Neural progenitor cell (in vitro differentiated cells): Measurements from ENCODE around the gene CLEC18C. TPM values are rescaled to one million over a fixed set of nuclear protein-coding genes. Genes with fewer than 3 reads are reported as not detected.

Source experiments
- DNase-seq: peaks from one replicate; pipeline ENCODE4 v3.0.0-alpha.2; 2016; ENCODE audit warnings: low spot score
- H2AFZ ChIP-seq: fragments of 200-600 bp; sonication (generic); replicated peaks from 2 replicates; pipeline ENCODE4 v1.6.1; 2016; ENCODE audit warnings: antibody characterized with exemption
- H3F3A ChIP-seq: fragments of 200-600 bp; sonication (generic); 2 replicates; pipeline ENCODE4 v1.6.1; 2016; ENCODE audit warnings: antibody characterized with exemption, low read depth
- H3K27ac ChIP-seq: fragments of 200-600 bp; sonication (generic); 2 replicates; pipeline ENCODE4 v1.5.1; 2016; ENCODE audit warnings: mild to moderate bottlenecking
- H3K27me3 ChIP-seq: fragments of 200-600 bp; sonication (generic); 2 replicates; pipeline ENCODE4 v1.6.1; 2016; ENCODE audit warnings: mild to moderate bottlenecking, moderate library complexity
- H3K36me3 ChIP-seq: fragments of 200-600 bp; sonication (generic); 2 replicates; pipeline ENCODE4 v1.5.1; 2016
- H3K4me1 ChIP-seq: fragments of 200-600 bp; sonication (generic); 2 replicates; pipeline ENCODE4 v1.6.1; 2016; ENCODE audit warnings: mixed run types
- H3K4me2 ChIP-seq: fragments of 200-600 bp; sonication (generic); 2 replicates; pipeline ENCODE4 v1.6.1; 2016
- H3K4me3 ChIP-seq: fragments of 200-600 bp; sonication (generic); 2 replicates; pipeline ENCODE4 v1.5.1; 2016
- H3K79me2 ChIP-seq: fragments of 200-600 bp; sonication (generic); 2 replicates; pipeline ENCODE4 v1.6.1; 2016; ENCODE audit warnings: low read depth
- H3K9ac ChIP-seq: fragments of 200-600 bp; sonication (generic); 2 replicates; pipeline ENCODE4 v1.6.1; 2016
- H3K9me3 ChIP-seq: fragments of 200-600 bp; sonication (generic); 2 replicates; pipeline ENCODE4 v1.5.1; 2016; ENCODE audit warnings: low read depth
- H4K20me1 ChIP-seq: fragments of 200-600 bp; sonication (generic); 2 replicates; pipeline ENCODE4 v1.6.1; 2016; ENCODE audit warnings: low read depth
- H3K27ac Mint-ChIP-seq: 3 replicates; pipeline ENCODE4 v1.8.0; 2021; ENCODE audit warnings: mixed read lengths
- H3K27me3 Mint-ChIP-seq: 2 replicates; pipeline ENCODE4 v1.8.0; 2022; ENCODE audit warnings: low read depth, mild to moderate bottlenecking, inconsistent platforms, moderate library complexity, mixed read lengths; ENCODE audit not compliant: insufficient read depth
- H3K36me3 Mint-ChIP-seq: 3 replicates; pipeline ENCODE4 v1.8.0; 2021; ENCODE audit warnings: mixed read lengths
- H3K4me1 Mint-ChIP-seq: 3 replicates; pipeline ENCODE4 v1.8.0; 2021; ENCODE audit warnings: mixed read lengths
- H3K4me3 Mint-ChIP-seq: 3 replicates; pipeline ENCODE4 v1.8.0; 2021; ENCODE audit warnings: mild to moderate bottlenecking, moderate library complexity, mixed read lengths
- H3K9me3 Mint-ChIP-seq: 3 replicates; pipeline ENCODE4 v1.8.0; 2020; ENCODE audit warnings: mixed read lengths
- EZH2 ChIP-seq: fragments of 200-600 bp; sonication (generic); IDR thresholded peaks from 2 replicates; pipeline ENCODE4 v1.6.1; 2017; ENCODE audit warnings: antibody characterized with exemption, mild to moderate bottlenecking, moderate library complexity
- EZH2phosphoT487 ChIP-seq: fragments of 200-600 bp; sonication (generic); IDR thresholded peaks from 2 replicates; pipeline ENCODE4 v1.6.1; 2017; ENCODE audit warnings: antibody characterized with exemption
- total RNA-seq: library from RNA; depleted of rRNA; stranded (reverse); fragments of >200 nt; gene quantifications from 2 replicates; pipeline ENCODE4 v1.2.3, GENCODE V29; 2015; ENCODE audit warnings: low replicate concordance
- TF ChIP-seq, protein P1 (sequence below): fragments of 200-600 bp; sonication (generic); IDR thresholded peaks from 2 replicates; pipeline ENCODE4 v1.5.1; 2017; ENCODE audit warnings: antibody characterized with exemption, mild to moderate bottlenecking

CLEC18C gene
- total RNA-seq, 1 donor from 2014 or later = 0.51 TPM

DNA sequence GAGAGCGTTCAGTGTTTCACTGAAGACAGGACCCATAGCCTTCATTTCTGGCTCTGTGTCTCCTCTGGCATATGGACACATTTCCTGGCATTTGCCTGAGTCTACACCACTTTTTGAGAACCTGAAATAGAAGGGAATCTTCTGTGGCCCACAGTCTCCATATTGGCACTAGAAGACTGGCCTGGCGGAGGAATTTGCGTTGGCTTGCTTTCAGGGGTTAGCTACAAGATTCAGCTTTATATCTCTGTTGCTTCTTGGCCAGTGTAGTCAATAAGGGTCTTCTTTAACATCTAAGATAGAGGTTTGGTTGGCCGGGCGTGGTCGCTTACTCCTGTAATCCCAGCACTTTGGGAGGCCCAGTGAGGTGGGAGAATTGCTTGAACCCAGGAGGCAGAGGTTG lies 12.8 kb upstream of the CLEC18C start:
- no peak overlapping the region for H3K27ac Mint-ChIP-seq
- H3K4me1 Mint-ChIP-seq = peaks cover 4% of the 10 kb centered on the region
- Histone ChIP-seq H3K9me3 (no peaks in the 10 kb centered on the region), H3K4me1 (peaks cover 4% of the 10 kb centered on the region), H3K27ac (no peak overlapping the region), H3K4me3 (no peak overlapping the region), H3K9ac (no peak overlapping the region), H4K20me1 (peaks cover 9% of the 10 kb centered on the region), H3K79me2 (no peaks in the 10 kb centered on the region), H3K27me3 (no peaks in the 10 kb centered on the region), H3K4me2 (no peak overlapping the region), H2AFZ (no peak overlapping the region), H3K36me3 (no peaks in the 10 kb centered on the region), H3F3A (no peaks in the 10 kb centered on the region)
- TF ChIP-seq, protein P1, sequence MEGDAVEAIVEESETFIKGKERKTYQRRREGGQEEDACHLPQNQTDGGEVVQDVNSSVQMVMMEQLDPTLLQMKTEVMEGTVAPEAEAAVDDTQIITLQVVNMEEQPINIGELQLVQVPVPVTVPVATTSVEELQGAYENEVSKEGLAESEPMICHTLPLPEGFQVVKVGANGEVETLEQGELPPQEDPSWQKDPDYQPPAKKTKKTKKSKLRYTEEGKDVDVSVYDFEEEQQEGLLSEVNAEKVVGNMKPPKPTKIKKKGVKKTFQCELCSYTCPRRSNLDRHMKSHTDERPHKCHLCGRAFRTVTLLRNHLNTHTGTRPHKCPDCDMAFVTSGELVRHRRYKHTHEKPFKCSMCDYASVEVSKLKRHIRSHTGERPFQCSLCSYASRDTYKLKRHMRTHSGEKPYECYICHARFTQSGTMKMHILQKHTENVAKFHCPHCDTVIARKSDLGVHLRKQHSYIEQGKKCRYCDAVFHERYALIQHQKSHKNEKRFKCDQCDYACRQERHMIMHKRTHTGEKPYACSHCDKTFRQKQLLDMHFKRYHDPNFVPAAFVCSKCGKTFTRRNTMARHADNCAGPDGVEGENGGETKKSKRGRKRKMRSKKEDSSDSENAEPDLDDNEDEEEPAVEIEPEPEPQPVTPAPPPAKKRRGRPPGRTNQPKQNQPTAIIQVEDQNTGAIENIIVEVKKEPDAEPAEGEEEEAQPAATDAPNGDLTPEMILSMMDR = no peak
- TF ChIP-seq EZH2phosphoT487 (no peak), EZH2 (no peak)
- no peak for DNase-seq
- peaks cover 16% of the 10 kb centered on the region for H3K36me3 Mint-ChIP-seq
- H3K27me3 Mint-ChIP-seq = peaks cover 12% of the 10 kb centered on the region
- no peaks in the 10 kb centered on the region for H3K9me3 Mint-ChIP-seq
- no peak overlapping the region for H3K4me3 Mint-ChIP-seq

DNA sequence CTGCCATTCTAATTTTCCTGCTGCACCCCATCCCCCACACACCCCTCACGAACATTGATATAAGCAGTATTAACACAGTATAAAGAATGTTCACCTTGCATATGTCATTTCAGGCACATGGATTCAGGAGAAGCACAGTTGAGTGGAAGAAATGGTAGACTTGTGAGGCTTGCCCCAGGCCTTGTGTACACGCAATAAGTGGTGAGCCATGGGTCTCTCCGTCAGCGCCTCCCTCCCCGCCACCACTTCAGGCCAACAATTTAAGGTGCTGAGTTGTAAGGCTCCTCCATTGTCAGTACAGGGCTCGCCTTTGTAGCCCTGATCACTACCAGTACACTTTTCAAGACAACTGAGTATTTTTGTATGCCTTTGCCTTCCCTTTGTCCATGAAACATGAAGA lies 12.2 kb upstream of the CLEC18C start:
- H3K27me3 ChIP-seq = no peaks in the 10 kb centered on the region
- no peak overlapping the region for H3K4me3 Mint-ChIP-seq
- DNase-seq = no peak
- H3K9me3 Mint-ChIP-seq = no peaks in the 10 kb centered on the region
- H3K4me1 ChIP-seq = peaks cover 4% of the 10 kb centered on the region
- no peaks in the 10 kb centered on the region for H3F3A ChIP-seq
- no peaks in the 10 kb centered on the region for H3K79me2 ChIP-seq
- H3K4me2 ChIP-seq = no peak overlapping the region
- peak overlapping the region; percentile 52 for H3K27ac Mint-ChIP-seq
- peaks cover 11% of the 10 kb centered on the region for H3K36me3 Mint-ChIP-seq
- H3K4me1 Mint-ChIP-seq = peaks cover 4% of the 10 kb centered on the region
- no peaks in the 10 kb centered on the region for H3K9me3 ChIP-seq
- peaks cover 4% of the 10 kb centered on the region for H4K20me1 ChIP-seq
- H3K27ac ChIP-seq = no peak overlapping the region
- H2AFZ ChIP-seq = no peak overlapping the region
- H3K4me3 ChIP-seq = no peak overlapping the region
- peaks cover 15% of the 10 kb centered on the region for H3K27me3 Mint-ChIP-seq
- H3K9ac ChIP-seq = no peak overlapping the region
- TF ChIP-seq EZH2phosphoT487 (no peak), EZH2 (no peak)
- TF ChIP-seq, protein P1 = no peak
- no peaks in the 10 kb centered on the region for H3K36me3 ChIP-seq

DNA sequence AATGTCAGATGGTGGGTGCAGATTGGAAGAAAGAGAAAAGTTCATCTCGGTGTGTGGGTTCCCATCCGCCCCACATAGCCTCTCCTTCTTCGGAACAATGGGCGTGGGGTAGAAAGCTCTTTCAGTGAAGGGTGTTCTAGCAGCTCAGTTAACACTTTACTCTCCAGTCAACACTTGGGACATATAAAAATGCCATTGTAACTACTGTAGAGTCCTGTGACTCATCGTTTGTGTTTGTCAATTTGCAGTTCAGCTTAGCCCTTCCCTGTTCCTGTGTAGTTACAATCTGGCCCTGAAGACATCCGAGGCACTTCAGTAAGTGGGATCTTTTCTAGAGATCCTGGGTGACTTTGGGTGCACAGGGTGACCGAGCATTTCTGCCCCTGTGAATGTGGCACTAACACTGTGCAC lies 11.5 kb upstream of the CLEC18C start:
- Histone ChIP-seq H3K9me3 (no peaks in the 10 kb centered on the region), H2AFZ (no peak overlapping the region), H3K36me3 (no peaks in the 10 kb centered on the region), H4K20me1 (peaks cover 4% of the 10 kb centered on the region), H3K4me1 (peaks cover 4% of the 10 kb centered on the region), H3K4me2 (no peak overlapping the region), H3K9ac (no peak overlapping the region), H3K79me2 (no peaks in the 10 kb centered on the region), H3F3A (no peaks in the 10 kb centered on the region), H3K27me3 (no peaks in the 10 kb centered on the region), H3K4me3 (no peak overlapping the region), H3K27ac (peak overlapping the region; percentile 2)
- Mint-ChIP-seq H3K27ac (peak overlapping the region; percentile 23), H3K4me3 (no peak overlapping the region), H3K4me1 (peaks cover 4% of the 10 kb centered on the region), H3K27me3 (peaks cover 15% of the 10 kb centered on the region), H3K9me3 (no peaks in the 10 kb centered on the region), H3K36me3 (peaks cover 4% of the 10 kb centered on the region)
- TF ChIP-seq EZH2phosphoT487 (no peak), EZH2 (no peak)
- TF ChIP-seq, protein P1 = no peak
- DNase-seq = no peak
